PC-3 (cell line): ENCODE results near the gene LDHAL6B. TPM values are rescaled to one million over a fixed set of nuclear protein-coding genes. Genes with fewer than 3 reads are reported as not detected.

ENCODE experiments used
- ATAC-seq: fragments of 200-7000 bp; cut with Tn5 transposase; 2 replicates; pipeline ENCODE4 v1.9.1; 2020; ENCODE audit warnings: mild to moderate bottlenecking, moderate library complexity
- BruUV-seq: library from RNA; stranded (reverse); fragments of 400-500 nt; replicated peaks from 2 replicates; lab custom pipeline; 2021; lab: Mats Ljungman, UMichigan
- CTCF ChIA-PET: fragments of 300-600 bp; sonication (Branson Sonifier 250); formaldehyde crosslinking; loops from one replicate; lab custom pipeline; 2022; ENCODE audit warnings: antibody characterized with exemption; lab: Charles Lee
- POLR2A ChIA-PET: fragments of 300-600 bp; sonication (Branson Sonifier 250); formaldehyde crosslinking; loops from one replicate; lab custom pipeline; 2022; ENCODE audit warnings: antibody characterized with exemption; ENCODE audit not compliant: unreplicated experiment; lab: Charles Lee
- DNase-seq: peaks from one replicate; pipeline ENCODE4 v3.0.0-alpha.2; 2015
- H2AFZ ChIP-seq: fragments of 300-600 bp; sonication (generic); 2 replicates; pipeline ENCODE4 v1.6.0; 2016; ENCODE audit warnings: antibody characterized with exemption, low read length
- H3F3A ChIP-seq: fragments of 300-600 bp; sonication (generic); one replicate; pipeline ENCODE4 v1.6.0; 2017; ENCODE audit warnings: antibody characterized with exemption, low read length, control low read depth, mild to moderate bottlenecking; ENCODE audit not compliant: unreplicated experiment
- H3K27ac ChIP-seq: fragments of 300-600 bp; sonication (generic); 2 replicates; pipeline ENCODE4 v1.5.1; 2016; ENCODE audit warnings: mild to moderate bottlenecking, low read length
- H3K27me3 ChIP-seq: fragments of 300-600 bp; sonication (generic); 2 replicates; pipeline ENCODE4 v1.6.1; 2016; ENCODE audit warnings: low read length, mixed read lengths
- H3K36me3 ChIP-seq: fragments of 300-600 bp; sonication (generic); 2 replicates; pipeline ENCODE4 v1.6.1; 2016; ENCODE audit warnings: low read depth, mixed run types, low read length, mixed read lengths
- H3K4me1 ChIP-seq: fragments of 300-600 bp; sonication (generic); 2 replicates; pipeline ENCODE4 v1.5.1; 2016; ENCODE audit warnings: low read length; ENCODE audit not compliant: insufficient read depth
- H3K4me2 ChIP-seq: fragments of 300-600 bp; sonication (generic); 2 replicates; pipeline ENCODE4 v1.6.0; 2016; ENCODE audit warnings: low read length
- H3K4me3 ChIP-seq: fragments of 300-600 bp; sonication (generic); 2 replicates; pipeline ENCODE4 v1.5.1; 2016; ENCODE audit warnings: mild to moderate bottlenecking, low read length, mixed read lengths
- H3K79me2 ChIP-seq: fragments of 300-600 bp; sonication (generic); 2 replicates; pipeline ENCODE4 v1.6.1; 2017; ENCODE audit warnings: low read length, mixed read lengths
- H3K9ac ChIP-seq: fragments of 300-600 bp; sonication (generic); 2 replicates; pipeline ENCODE4 v1.6.0; 2016; ENCODE audit warnings: mild to moderate bottlenecking, low read length
- H3K9me2 ChIP-seq: fragments of 300-600 bp; sonication (generic); replicated peaks from 2 replicates; pipeline ENCODE4 v1.6.1; 2016; ENCODE audit warnings: mixed run types, low read length, mixed read lengths
- H3K9me3 ChIP-seq: fragments of 300-600 bp; sonication (generic); 2 replicates; pipeline ENCODE4 v1.6.1; 2016; ENCODE audit warnings: low read length, mixed read lengths
- H4K20me1 ChIP-seq: fragments of 300-600 bp; sonication (generic); 2 replicates; pipeline ENCODE4 v1.6.1; 2016; ENCODE audit warnings: low read length, mixed read lengths
- EZH2 ChIP-seq: fragments of 300-600 bp; sonication (generic); IDR thresholded peaks from one replicate; pipeline ENCODE4 v1.6.1; 2017; ENCODE audit warnings: antibody characterized with exemption, mild to moderate bottlenecking, low read length; ENCODE audit not compliant: unreplicated experiment
- EZH2phosphoT487 ChIP-seq: fragments of 300-600 bp; sonication (generic); IDR thresholded peaks from 2 replicates; pipeline ENCODE4 v1.6.1; 2018; ENCODE audit warnings: mild to moderate bottlenecking, antibody characterized with exemption, low read length, borderline replicate concordance
- intact Hi-C: fragments of 100-400 bp; cut with micrococcal nuclease; formaldehyde crosslinking; loops from 2 replicates; pipeline ENCODE4 v1.9.0; 2023
- total RNA-seq: library from RNA; depleted of rRNA; stranded (reverse); fragments of >200 nt; gene quantifications from 2 replicates; pipeline ENCODE4 v1.2.3, GENCODE V29; 2014
- TF ChIP-seq, protein P1 (sequence below): fragments of 300-600 bp; sonication (generic); conservative IDR thresholded peaks from 2 replicates; pipeline ENCODE4 v1.5.1; 2017; ENCODE audit warnings: antibody characterized with exemption, low read depth, mild to moderate bottlenecking, low read length

LDHAL6B gene
- total RNA-seq, 1 experiment from 2014 or later, result not detected

DNA sequence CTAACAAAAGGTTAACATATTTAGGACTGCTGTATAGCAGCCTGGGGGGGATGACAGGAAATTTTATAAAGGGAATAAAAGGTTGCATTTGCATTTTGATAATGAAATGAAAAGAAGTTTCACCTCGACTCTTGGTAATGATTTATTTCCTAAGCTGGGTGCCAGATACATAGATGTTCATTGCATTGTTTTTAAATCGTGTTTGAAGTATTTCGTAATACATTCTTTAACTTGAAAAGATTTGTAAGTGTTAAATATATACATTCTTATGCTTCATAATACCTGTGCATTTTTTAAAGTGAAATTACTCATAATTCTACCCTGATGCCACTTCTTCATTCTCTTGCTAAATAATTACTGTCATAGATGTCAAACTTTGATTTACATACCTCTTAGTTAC lies 22.8 kb downstream of the LDHAL6B start:
- Histone ChIP-seq H3K4me3 (no peak overlapping the region), H3K9me3 (no peaks in the 10 kb centered on the region), H3K4me1 (no peaks in the 10 kb centered on the region), H3K79me2 (no peaks in the 10 kb centered on the region), H4K20me1 (no peaks in the 10 kb centered on the region), H3K36me3 (peaks cover 23% of the 10 kb centered on the region), H3K27ac (no peak overlapping the region), H3K4me2 (no peak overlapping the region), H3K9me2 (no peaks in the 10 kb centered on the region), H3K27me3 (no peaks in the 10 kb centered on the region), H2AFZ (no peak overlapping the region), H3K9ac (no peak overlapping the region), H3F3A (no peaks in the 10 kb centered on the region)
- ATAC-seq, result no peak
- TF ChIP-seq, protein P1, sequence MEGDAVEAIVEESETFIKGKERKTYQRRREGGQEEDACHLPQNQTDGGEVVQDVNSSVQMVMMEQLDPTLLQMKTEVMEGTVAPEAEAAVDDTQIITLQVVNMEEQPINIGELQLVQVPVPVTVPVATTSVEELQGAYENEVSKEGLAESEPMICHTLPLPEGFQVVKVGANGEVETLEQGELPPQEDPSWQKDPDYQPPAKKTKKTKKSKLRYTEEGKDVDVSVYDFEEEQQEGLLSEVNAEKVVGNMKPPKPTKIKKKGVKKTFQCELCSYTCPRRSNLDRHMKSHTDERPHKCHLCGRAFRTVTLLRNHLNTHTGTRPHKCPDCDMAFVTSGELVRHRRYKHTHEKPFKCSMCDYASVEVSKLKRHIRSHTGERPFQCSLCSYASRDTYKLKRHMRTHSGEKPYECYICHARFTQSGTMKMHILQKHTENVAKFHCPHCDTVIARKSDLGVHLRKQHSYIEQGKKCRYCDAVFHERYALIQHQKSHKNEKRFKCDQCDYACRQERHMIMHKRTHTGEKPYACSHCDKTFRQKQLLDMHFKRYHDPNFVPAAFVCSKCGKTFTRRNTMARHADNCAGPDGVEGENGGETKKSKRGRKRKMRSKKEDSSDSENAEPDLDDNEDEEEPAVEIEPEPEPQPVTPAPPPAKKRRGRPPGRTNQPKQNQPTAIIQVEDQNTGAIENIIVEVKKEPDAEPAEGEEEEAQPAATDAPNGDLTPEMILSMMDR, result no peak
- TF ChIP-seq EZH2 (no peak), EZH2phosphoT487 (no peak)
- no TSS peak for BruUV-seq
- DNase-seq, result no peak
- intact Hi-C loops, result no loop called here
- CTCF ChIA-PET, result no interaction called here
- POLR2A ChIA-PET, result no interaction called here

GRCh38 chr15:59230531-59231055 lies 23.9 kb downstream of the LDHAL6B start:
- Histone ChIP-seq H3K27me3 (no peaks in the 10 kb centered on the region), H3K9me2 (no peaks in the 10 kb centered on the region), H3K9ac (no peak overlapping the region), H4K20me1 (no peaks in the 10 kb centered on the region), H2AFZ (no peak overlapping the region), H3K27ac (no peak overlapping the region), H3K4me1 (no peaks in the 10 kb centered on the region), H3K4me2 (no peak overlapping the region), H3K36me3 (peaks cover 18% of the 10 kb centered on the region), H3K4me3 (no peak overlapping the region), H3F3A (no peaks in the 10 kb centered on the region), H3K9me3 (no peaks in the 10 kb centered on the region), H3K79me2 (no peaks in the 10 kb centered on the region)
- ATAC-seq (no peak), DNase-seq (no peak)
- no TSS peak for BruUV-seq
- POLR2A ChIA-PET, result interaction anchor here (0.5 kb wide), 1 partner anchor 231 kb away, joined by 3 read pairs; no protein-coding TSS in a partner anchor
- TF ChIP-seq EZH2, result no peak
- TF ChIP-seq, protein P1, result no peak
- no peak for TF ChIP-seq EZH2phosphoT487
- intact Hi-C loops, result no loop called here
- CTCF ChIA-PET, result no interaction called here

DNA sequence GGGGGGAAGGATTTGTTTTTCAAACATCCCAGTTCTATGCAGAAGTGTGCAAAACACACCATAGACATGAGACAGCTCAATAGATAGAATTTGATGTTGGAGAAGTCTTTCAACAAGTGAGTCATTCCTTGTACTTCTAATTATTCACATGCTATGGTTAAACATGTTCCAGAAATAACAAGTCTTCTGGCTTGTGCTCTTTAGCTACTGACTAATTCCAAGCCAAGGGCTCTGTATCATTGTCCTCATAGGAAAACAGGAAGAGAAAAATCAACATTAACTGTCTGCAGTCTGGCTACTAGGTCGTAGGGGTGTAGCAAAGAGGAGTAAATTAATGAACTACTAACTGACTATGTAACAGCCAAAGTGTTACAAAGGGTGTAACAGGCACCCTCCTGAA lies 25.8 kb downstream of the LDHAL6B start:
- Histone ChIP-seq H3K4me3 (no peak overlapping the region), H3K9me2 (no peaks in the 10 kb centered on the region), H3K36me3 (peaks cover 13% of the 10 kb centered on the region), H2AFZ (no peak overlapping the region), H3K4me1 (no peaks in the 10 kb centered on the region), H3K9ac (no peak overlapping the region), H3K27me3 (no peaks in the 10 kb centered on the region), H3K4me2 (no peak overlapping the region), H4K20me1 (no peaks in the 10 kb centered on the region), H3K79me2 (peaks cover 7% of the 10 kb centered on the region), H3K27ac (no peak overlapping the region), H3K9me3 (no peaks in the 10 kb centered on the region), H3F3A (no peaks in the 10 kb centered on the region)
- intact Hi-C loops, result no loop called here
- ATAC-seq (peak; percentile 40; the same call in 1 of the 2 replicates), DNase-seq (peak; percentile 10)
- BruUV-seq, result no TSS peak
- TF ChIP-seq EZH2, result no peak
- TF ChIP-seq, protein P1, result no peak
- no peak for TF ChIP-seq EZH2phosphoT487
- ChIA-PET CTCF (no interaction called here), POLR2A (no interaction called here)
